Stimulated activated naive CD4-positive, alpha-beta T cell treated with Interleukin-2 at 50 U/mL for 16 hours (primary cell): Measurements from ENCODE around the gene PRDX5.

Experiments used
- DNase-seq: peaks from one replicate; lab custom pipeline; 2025; lab: John Stamatoyannopoulos, UW

Gene PRDX5

DNA sequence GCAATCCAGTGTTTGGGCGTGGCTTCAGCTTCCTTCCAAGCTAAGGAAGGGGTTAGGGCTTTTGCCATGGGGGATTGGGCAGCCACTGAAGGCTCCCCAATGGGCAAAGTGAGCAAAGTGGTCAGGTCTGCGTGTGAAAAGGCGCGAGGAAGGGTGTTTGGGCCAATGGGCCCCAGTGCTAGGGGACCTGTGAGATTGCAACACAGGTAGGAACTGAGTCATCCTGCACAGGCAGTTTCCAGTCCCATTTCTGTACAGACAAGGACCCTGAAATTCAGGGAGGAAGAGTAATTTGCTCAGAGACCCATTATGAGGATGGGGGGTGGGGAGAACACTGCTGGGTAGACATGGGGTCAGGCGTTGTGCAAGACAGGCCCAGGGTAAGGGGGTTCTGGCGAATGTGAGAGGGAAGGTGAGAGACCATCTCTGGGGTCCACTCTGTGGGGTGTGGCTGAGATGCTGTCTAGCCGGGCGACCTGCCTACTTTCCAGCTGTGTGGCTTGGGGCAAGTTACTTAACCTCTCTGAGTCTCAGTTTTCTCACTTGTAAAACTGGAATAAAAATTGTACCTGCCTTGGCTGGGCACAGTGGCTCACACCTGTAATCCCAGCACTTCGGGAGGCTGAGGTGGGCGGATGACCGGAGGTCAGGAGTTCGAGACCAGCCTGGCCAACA lies 29.4 kb downstream of the PRDX5 start:
- no peak for DNase-seq

DNA sequence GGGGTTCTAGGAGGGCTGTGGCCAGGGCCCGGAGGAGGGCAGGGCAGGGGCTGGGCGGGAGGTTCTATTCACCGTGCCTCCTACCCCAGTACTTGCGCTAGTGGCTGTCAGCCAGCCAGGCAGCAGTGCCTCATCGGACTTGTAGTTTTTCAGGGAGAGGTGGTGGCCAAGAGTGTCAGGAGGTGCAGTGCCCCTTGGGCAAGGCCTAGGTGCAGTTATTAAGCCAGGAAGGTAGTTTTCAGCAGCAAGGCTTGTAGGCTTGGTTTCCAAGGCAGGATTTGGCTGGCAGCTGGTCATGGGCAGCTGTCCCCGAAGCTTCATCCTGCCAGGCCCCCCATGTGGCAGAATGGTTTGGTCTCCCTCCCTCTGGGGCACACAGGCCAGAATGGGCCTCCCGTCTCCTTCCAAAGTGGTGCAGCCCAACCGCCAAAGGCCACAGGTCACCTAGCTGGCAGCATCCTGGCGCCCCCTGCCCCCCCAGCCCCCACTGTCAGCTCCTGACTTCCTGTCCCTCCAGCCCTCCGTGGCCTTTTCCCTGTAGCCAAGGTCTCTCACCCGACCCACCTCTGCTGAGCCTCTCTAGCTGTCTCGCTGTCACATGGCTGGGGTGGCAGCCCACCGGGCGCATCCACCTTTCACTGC lies 30.6 kb downstream of the PRDX5 start:
- no peak for DNase-seq

- DNase-seq = no peak
These were observed 31.1 kb downstream of the PRDX5 start for GRCh38 chr11:64349025-64349387.

DNA sequence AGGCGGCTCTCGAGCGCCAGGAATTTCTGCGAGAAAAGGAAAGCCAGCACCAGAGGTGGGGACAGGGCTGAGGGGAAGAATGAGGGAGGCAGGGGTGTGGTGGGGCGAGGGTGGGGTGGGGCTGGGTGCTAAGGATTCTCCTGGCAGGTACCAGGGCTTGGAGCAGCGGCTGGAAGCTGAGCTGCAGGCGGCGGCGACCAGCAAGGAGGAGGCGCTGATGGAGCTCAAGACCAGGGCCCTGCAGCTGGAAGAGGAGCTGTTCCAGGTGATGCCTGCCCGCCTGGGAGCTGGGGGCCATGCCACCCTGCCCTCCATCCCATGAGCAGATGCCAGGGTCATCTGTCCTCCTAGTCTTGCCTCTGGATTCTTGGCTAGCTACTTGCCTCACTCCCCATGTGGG lies 31.5 kb downstream of the PRDX5 start:
- no peak for DNase-seq

- no peak for DNase-seq
These were observed 33.3 kb downstream of the PRDX5 start for GRCh38 chr11:64351136-64351631.

DNA sequence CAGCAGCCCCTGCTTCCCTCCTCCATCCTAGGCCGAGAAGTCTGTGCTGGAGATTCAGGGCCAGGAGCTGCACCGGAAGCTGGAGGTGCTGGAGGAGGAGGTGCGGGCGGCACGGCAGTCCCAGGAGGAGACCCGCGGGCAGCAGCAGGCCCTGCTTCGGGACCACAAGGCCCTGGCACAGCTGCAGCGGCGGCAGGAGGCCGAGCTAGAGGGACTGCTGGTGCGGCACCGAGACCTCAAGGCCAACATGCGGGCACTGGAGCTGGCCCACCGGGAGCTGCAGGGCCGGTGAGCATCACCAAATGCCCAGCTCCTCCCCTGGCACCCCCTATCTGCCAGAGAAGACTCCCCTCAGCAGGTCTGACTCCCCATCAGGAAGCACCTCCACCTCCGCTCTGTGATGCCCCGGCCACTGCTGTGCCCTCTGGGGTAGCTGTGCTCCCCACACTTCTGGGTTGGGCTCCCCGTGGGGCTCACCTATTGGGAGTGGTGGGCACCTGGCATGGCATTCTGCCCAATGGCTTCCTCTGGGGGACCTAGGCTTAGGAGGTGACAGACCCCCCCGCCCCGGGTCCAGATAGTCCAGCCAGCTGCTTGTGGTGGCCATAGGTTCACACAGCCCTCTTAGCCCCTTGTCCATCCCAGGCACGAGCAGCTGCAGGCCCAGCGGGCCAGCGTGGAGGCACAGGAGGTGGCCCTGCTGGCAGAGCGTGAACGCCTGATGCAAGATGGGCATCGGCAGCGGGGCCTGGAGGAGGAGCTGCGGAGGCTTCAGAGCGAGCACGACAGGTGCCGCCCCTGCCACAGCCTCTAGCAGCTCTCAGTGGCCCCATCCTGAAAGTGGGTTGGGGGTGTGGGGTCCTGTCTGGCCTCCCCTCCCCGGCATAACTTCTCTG lies 34.4 kb downstream of the PRDX5 start:
- DNase-seq = no peak

DNA sequence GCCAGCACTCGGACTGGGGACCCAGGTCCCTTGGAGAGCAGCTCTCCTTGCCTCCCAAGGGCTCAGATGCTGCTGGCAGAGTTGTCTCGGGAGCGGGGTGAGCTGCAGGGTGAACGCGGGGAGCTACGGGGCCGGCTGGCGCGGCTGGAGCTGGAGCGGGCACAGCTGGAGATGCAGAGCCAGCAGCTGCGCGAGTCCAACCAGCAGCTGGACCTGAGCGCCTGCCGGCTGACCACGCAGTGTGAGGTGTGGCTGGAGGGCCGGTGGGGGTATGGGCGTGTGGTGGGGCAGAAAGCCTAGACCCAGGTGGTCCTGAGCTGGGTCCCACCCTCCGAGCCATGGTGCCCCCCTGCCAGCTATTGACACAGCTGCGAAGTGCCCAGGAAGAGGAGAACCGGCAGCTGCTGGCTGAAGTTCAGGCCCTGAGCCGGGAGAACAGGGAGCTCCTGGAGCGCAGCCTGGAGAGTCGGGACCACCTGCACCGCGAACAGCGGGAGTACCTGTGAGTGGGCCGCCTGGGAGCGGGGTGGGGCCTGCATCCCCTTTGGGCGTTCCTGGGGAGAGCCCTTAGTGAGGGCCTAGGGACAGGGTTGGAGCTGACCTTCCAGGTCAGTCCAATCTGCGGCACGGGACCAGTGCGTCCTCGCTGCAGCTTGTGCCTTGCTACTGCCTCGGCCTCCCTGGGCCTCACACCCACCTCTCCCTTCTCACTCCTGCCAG lies 35.2 kb downstream of the PRDX5 start:
- DNase-seq = no peak

GRCh38 chr11:64353715-64354506 lies 36.0 kb downstream of the PRDX5 start:
- no peak for DNase-seq

DNA sequence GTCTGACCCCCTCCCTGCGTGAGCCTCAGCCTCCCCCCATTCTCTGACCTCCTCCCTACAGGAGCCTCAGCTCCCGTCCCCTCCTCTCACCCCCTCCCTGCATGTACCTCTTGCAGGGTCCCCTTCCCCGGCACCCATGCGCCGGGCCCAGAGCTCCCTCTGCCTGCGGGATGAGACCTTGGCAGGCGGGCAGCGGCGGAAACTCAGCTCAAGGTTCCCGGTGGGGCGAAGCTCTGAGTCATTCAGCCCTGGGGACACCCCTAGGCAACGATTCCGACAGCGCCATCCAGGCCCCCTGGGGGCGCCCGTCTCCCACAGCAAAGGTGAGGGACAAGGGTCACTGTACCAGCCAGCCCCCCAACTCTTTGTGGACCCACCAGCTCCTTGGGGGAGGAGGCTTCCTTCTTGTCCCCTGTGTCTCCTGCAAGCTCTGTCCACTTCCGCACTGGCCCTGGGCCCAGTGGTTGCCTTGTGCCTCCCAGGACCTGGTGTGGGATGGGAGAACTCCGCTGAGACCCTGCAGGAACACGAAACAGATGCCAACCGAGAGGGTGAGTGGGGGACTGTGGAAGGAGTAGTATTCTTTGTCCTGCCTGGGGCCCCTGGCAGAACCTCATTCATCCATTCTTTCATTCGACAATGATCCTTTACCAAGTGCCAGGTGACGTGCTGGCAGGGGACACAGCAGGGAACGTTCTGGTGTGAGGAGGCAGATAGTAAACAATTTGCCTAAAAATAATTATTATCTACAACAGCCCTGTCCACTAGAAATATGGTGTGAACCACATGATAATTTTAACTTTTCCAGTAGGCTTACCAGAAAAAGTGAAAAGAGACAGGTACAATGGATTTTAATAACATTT lies 37.4 kb downstream of the PRDX5 start:
- DNase-seq = no peak

DNA sequence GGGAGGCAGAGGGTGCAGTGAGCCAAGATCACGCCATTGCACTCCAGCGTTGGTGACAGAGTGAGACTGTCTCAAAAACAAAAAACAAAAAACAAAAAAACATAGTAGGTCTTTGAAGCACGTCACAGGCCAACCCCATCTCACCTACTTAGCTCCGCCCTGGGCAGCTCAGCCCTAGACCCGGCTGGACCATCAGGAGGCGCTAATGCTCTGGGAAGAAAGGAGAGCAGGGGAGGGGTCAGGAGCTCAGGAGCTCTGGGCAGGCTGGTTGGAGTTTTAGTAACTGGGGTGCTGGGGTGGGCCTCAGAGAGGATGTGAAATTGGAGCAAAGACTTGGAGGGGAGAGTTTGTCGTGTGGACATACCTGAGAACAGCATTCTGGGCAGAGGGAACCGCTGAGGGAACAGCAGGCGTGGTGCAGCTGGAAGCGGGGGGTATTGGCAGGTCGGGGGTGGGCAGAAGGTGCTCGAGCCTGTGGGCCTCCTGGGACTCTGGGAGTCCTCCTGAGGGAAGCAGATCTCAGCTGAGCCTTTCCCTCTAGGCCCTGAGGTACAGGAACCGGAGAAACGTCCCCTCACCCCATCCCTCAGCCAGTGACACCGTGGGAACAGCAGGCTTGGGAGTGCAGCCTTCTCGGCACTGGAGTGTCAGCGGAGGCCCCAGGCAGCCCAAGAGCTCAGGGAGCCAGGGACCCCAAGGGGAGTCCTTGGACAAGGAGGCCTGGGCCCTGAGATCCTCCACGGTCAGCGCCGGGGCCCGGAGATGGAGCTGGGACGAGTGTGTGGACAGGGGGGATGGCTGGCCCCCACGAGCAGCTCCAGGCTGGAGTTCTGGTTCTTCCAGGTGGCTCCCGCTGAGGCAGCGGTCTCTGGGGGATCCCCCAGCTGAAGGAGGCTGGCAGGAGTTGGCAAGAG lies 38.8 kb downstream of the PRDX5 start:
- no peak for DNase-seq

DNA sequence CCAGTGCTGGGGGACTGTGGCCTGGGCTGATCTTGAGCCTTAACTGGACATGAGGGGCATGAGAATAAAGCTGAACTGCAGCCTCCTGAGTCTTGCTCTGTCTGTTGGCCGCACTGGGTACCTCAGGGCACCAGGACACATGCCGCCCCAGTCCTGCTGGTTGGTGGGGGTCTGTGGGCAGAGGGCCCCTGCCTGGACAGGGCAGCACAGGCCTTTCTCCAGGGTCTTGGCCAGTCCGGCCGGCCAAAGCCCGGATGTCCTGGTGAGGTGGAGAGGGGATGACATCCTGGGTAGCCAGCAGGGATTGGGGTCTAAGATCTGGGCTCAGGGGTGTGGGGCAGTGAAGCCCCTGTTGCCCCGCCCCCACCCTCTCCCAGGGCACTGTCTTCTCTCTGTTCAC lies 39.5 kb downstream of the PRDX5 start:
- no peak for DNase-seq

GRCh38 chr11:64357904-64358535 lies 40.1 kb downstream of the PRDX5 start:
- peak; percentile 17 for DNase-seq

DNA sequence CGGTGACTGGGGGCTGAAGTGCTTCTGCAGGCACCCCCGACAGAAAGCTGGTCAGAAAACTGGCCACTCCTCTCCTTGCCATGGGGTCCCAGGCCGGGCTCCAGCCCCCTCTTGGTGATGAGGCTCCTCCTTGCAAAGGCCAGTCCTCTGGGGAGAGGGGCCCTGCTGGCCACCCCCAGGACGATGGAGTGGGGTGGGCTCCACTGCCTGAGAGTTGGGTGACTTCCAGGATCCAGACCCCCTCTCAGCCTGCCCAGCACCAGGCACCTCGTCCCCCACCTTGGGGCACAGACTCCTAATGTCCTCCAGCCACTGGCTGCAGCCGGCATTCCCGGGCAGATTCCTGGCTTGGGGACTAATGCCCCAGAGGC lies 40.6 kb downstream of the PRDX5 start:
- DNase-seq = no peak

- peak; percentile 41 for DNase-seq
These were observed 41.2 kb downstream of the PRDX5 start, which contains the start of gene RPS6KA4 for GRCh38 chr11:64358907-64359711. RPS6KA4 (plus strand) TSS chr11:64359162; CDS start chr11:64359236, 74 bp downstream.

DNA sequence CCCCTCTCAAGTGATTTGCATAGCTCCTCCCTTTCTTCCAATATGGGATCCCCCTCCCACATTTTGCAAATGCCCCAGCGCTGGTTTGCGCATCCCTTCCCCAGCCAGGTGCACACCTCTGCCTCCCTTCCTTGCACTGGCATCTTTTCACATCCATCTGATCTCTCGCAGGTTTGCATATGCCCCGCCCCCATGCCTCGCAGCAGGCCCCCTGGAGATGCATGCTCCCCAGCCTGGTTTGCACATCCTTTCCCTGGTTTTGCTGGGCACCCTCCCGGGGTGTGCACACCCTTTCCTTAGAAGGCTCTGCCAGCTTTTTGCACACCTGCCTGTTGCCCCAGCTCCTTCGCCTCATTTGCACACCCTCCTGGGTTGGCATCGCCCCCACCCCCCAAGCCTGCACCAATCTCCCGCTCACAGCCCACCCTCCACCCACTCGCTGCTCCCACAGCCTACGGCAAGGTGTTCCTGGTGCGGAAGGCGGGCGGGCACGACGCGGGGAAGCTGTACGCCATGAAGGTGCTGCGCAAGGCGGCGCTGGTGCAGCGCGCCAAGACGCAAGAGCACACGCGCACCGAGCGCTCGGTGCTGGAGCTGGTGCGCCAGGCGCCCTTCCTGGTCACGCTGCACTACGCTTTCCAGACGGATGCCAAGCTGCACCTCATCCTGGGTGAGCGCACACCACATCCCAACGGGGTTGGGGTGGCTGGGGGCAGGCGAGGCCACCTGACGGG lies 42.0 kb downstream of the PRDX5 start:
- DNase-seq = no peak

DNA sequence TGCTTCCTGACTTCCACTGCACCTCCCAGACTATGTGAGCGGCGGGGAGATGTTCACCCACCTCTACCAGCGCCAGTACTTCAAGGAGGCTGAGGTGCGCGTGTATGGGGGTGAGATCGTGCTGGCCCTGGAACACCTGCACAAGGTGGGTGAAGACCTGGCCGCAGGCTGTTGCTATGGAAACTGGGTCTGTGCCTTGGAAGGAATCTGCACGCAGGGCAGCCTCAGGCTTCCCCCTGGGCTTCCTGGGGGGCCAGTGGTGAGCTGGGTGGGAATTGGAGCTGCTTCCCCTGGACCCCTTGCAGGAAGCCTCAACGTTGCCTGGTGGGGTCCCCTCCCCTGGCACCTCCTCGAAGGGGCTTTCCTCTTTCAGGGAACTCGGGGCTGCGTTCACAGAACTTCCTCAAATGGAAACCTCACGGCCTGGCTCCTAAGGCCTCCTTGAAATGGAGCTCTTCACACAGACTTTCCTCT lies 42.6 kb downstream of the PRDX5 start:
- no peak for DNase-seq

- no peak for DNase-seq
These were observed 43.7 kb downstream of the PRDX5 start for GRCh38 chr11:64361659-64362058.
